Stimulated activated naive B cell treated with anti-CD40 and anti-IgM and Interleukin-4, amounts not matched to agents 10 μg/mL and 1 μg/mL and 100 μg/mL, for 72 hours (primary cell): ENCODE results near the gene PRR16.
"Not testable (repeated sequence)": the region's sequence is repeated elsewhere in the genome, so short reads cannot be mapped to it uniquely, and the experiment has no call there.

ENCODE experiments used
- ATAC-seq, 2 donors: fragments of 150-1000 bp; cut with Tn5 transposase; replicated peaks; 2 replicates each; pipeline ENCODE4 v1.10.0; 2021; ENCODE audit warnings: moderate library complexity in 1 of 2
- DNase-seq: peaks from one replicate; pipeline ENCODE4 v3.0.0; 2021
- H3K27ac Mint-ChIP-seq: one replicate; pipeline ENCODE4 v1.8.0; 2022; ENCODE audit warnings: mild to moderate bottlenecking, mixed read lengths
- H3K27me3 Mint-ChIP-seq, 2 donors: one replicate each; pipeline ENCODE4 v1.8.0; 2022; ENCODE audit warnings: mixed read lengths in 2 of 2
- H3K36me3 Mint-ChIP-seq, 2 donors: one replicate each; pipeline ENCODE4 v1.8.0; 2022; ENCODE audit warnings: mixed read lengths in 2 of 2, mild to moderate bottlenecking in 1 of 2
- H3K4me1 Mint-ChIP-seq, 2 donors: one replicate each; pipeline ENCODE4 v1.8.0; 2022; ENCODE audit warnings: mixed read lengths in 2 of 2, mild to moderate bottlenecking in 1 of 2
- H3K4me3 Mint-ChIP-seq, 2 donors: one replicate each; pipeline ENCODE4 v1.8.0; 2022; ENCODE audit warnings: mild to moderate bottlenecking in 2 of 2, mixed read lengths in 2 of 2, moderate library complexity in 1 of 2
- H3K9me3 Mint-ChIP-seq, 2 donors: one replicate each; pipeline ENCODE4 v1.8.0; 2022; ENCODE audit warnings: mixed read lengths in 2 of 2, mild to moderate bottlenecking in 1 of 2

PRR16 gene

GRCh38 chr5:120451445-120451844 lies 12.7 kb upstream of the PRR16 start:
- no peak overlapping the region for H3K27ac Mint-ChIP-seq
- peaks cover 0 to 4% of the 10 kb centered on the region in 2 donors for H3K27me3 Mint-ChIP-seq
- no peak overlapping the region for H3K4me3 Mint-ChIP-seq
- H3K4me1 Mint-ChIP-seq = no peaks in the 10 kb centered on the region
- ATAC-seq = no peak
- no peaks in the 10 kb centered on the region for H3K36me3 Mint-ChIP-seq
- no peak for DNase-seq
- no peaks in the 10 kb centered on the region for H3K9me3 Mint-ChIP-seq

GRCh38 chr5:120452471-120452870 lies 11.6 kb upstream of the PRR16 start:
- H3K27me3 Mint-ChIP-seq = peaks cover 0 to 4% of the 10 kb centered on the region in 2 donors
- H3K4me3 Mint-ChIP-seq = no peak overlapping the region

GRCh38 chr5:120454094-120454798 lies 9.9 kb upstream of the PRR16 start:
- H3K4me1 Mint-ChIP-seq = peaks cover 8 to 13% of the 10 kb centered on the region in 2 donors
- peaks cover 0 to 6% of the 10 kb centered on the region in 2 donors for H3K9me3 Mint-ChIP-seq
- ATAC-seq = no peak
- no peak overlapping the region for H3K4me3 Mint-ChIP-seq
- DNase-seq = no peak
- no peak overlapping the region for H3K27ac Mint-ChIP-seq
- H3K27me3 Mint-ChIP-seq = peaks cover 0 to 4% of the 10 kb centered on the region in 2 donors
- H3K36me3 Mint-ChIP-seq = no peaks in the 10 kb centered on the region

More at GRCh38 chr5:120452471-120452870, 11.6 kb upstream of the PRR16 start:
- H3K9me3 Mint-ChIP-seq = peaks cover 0 to 3% of the 10 kb centered on the region in 2 donors
- H3K4me1 Mint-ChIP-seq = peaks cover 4% of the 10 kb centered on the region in 2 donors
- no peaks in the 10 kb centered on the region for H3K36me3 Mint-ChIP-seq
- H3K27ac Mint-ChIP-seq = no peak overlapping the region
- ATAC-seq = no peak
- DNase-seq = no peak

GRCh38 chr5:120456006-120456405 lies 8.1 kb upstream of the PRR16 start:
- H3K27ac Mint-ChIP-seq = no peak overlapping the region
- peaks cover 8 to 13% of the 10 kb centered on the region in 2 donors for H3K4me1 Mint-ChIP-seq
- H3K27me3 Mint-ChIP-seq = no peaks in the 10 kb centered on the region
- ATAC-seq (no peak), DNase-seq (no peak)
- H3K9me3 Mint-ChIP-seq = peaks cover 0 to 6% of the 10 kb centered on the region in 2 donors
- no peak overlapping the region for H3K4me3 Mint-ChIP-seq
- H3K36me3 Mint-ChIP-seq = no peaks in the 10 kb centered on the region

- peak overlapping the region; percentile 20 for H3K27ac Mint-ChIP-seq
Observed at GRCh38 chr5:120457839-120458507, 6.1 kb upstream of the PRR16 start.

GRCh38 chr5:120458508-120458847 lies 5.6 kb upstream of the PRR16 start:
- Mint-ChIP-seq H3K4me1 (peaks cover 11 to 22% of the 10 kb centered on the region in 2 donors), H3K4me3 (peak overlapping the region; percentile 73 to 86), H3K27ac (peak overlapping the region; percentile 20)
- not testable (repeated sequence) for H3K9me3 Mint-ChIP-seq, H3K36me3 Mint-ChIP-seq, ATAC-seq, DNase-seq, H3K27me3 Mint-ChIP-seq

More at GRCh38 chr5:120457839-120458507, 6.1 kb upstream of the PRR16 start:
- Mint-ChIP-seq H3K27me3 (peaks cover 0 to 5% of the 10 kb centered on the region in 2 donors), H3K36me3 (no peaks in the 10 kb centered on the region), H3K9me3 (peaks cover 0 to 6% of the 10 kb centered on the region in 2 donors), H3K4me1 (peaks cover 8 to 17% of the 10 kb centered on the region in 2 donors), H3K4me3 (peak overlapping the region; percentile 73 to 86)
- ATAC-seq = peak; percentile 87 to 88
- DNase-seq = peak; percentile 76

GRCh38 chr5:120461251-120461650 lies 2.8 kb upstream of the PRR16 start:
- H3K36me3 Mint-ChIP-seq = no peaks in the 10 kb centered on the region
- DNase-seq (no peak), ATAC-seq (no peak)
- peaks cover 16 to 26% of the 10 kb centered on the region in 2 donors for H3K27me3 Mint-ChIP-seq
- H3K9me3 Mint-ChIP-seq = peaks cover 0 to 6% of the 10 kb centered on the region in 2 donors
- no peak overlapping the region for H3K4me3 Mint-ChIP-seq
- H3K4me1 Mint-ChIP-seq = peaks cover 20 to 49% of the 10 kb centered on the region in 2 donors
- no peak overlapping the region for H3K27ac Mint-ChIP-seq

GRCh38 chr5:120463006-120463680 lies 957 bp upstream of the PRR16 start:
- H3K4me1 Mint-ChIP-seq = peaks cover 11 to 40% of the 10 kb centered on the region in 2 donors
- ATAC-seq = peak; percentile 49 to 62
- H3K36me3 Mint-ChIP-seq = no peaks in the 10 kb centered on the region
- H3K27ac Mint-ChIP-seq = no peak overlapping the region
- H3K9me3 Mint-ChIP-seq = no peaks in the 10 kb centered on the region
- peak overlapping the region; percentile 88 for H3K4me3 Mint-ChIP-seq
- no peak for DNase-seq
- H3K27me3 Mint-ChIP-seq = peaks cover 24 to 27% of the 10 kb centered on the region in 2 donors

GRCh38 chr5:120464627-120465435 lies 731 bp downstream of the PRR16 start:
- H3K4me1 Mint-ChIP-seq = peaks cover 11 to 38% of the 10 kb centered on the region in 2 donors
- peaks cover 27 to 28% of the 10 kb centered on the region in 2 donors for H3K27me3 Mint-ChIP-seq
- no peak for DNase-seq
- H3K36me3 Mint-ChIP-seq = no peaks in the 10 kb centered on the region
- H3K9me3 Mint-ChIP-seq = no peaks in the 10 kb centered on the region
- peak; percentile 43 to 60 for ATAC-seq
- peak overlapping the region; percentile 62 for H3K27ac Mint-ChIP-seq
- peak overlapping the region; percentile 88 for H3K4me3 Mint-ChIP-seq

- H3K4me3 Mint-ChIP-seq = peak overlapping the region; percentile 88
Observed at GRCh38 chr5:120465436-120465961, 1.4 kb downstream of the PRR16 start.

GRCh38 chr5:120466341-120467006 lies 2.4 kb downstream of the PRR16 start:
- ATAC-seq (no peak), DNase-seq (no peak)
- H3K27ac Mint-ChIP-seq = no peak overlapping the region
- peaks cover 27 to 28% of the 10 kb centered on the region in 2 donors for H3K27me3 Mint-ChIP-seq
- H3K36me3 Mint-ChIP-seq = no peaks in the 10 kb centered on the region
- peaks cover 11 to 38% of the 10 kb centered on the region in 2 donors for H3K4me1 Mint-ChIP-seq
- peak overlapping the region in 1 of 2 donors; percentile 19 for H3K4me3 Mint-ChIP-seq
- no peaks in the 10 kb centered on the region for H3K9me3 Mint-ChIP-seq

More at GRCh38 chr5:120465436-120465961, 1.4 kb downstream of the PRR16 start:
- Mint-ChIP-seq H3K27me3 (peaks cover 27 to 28% of the 10 kb centered on the region in 2 donors), H3K36me3 (no peaks in the 10 kb centered on the region), H3K4me1 (peaks cover 11 to 38% of the 10 kb centered on the region in 2 donors), H3K27ac (no peak overlapping the region), H3K9me3 (no peaks in the 10 kb centered on the region)
- DNase-seq (no peak), ATAC-seq (peak; percentile 10 to 23)

GRCh38 chr5:120471971-120472370 lies 7.9 kb downstream of the PRR16 start:
- DNase-seq = no peak
- Mint-ChIP-seq H3K27ac (no peak overlapping the region), H3K27me3 (peaks cover 15 to 20% of the 10 kb centered on the region in 2 donors), H3K36me3 (no peaks in the 10 kb centered on the region), H3K4me1 (no peaks in the 10 kb centered on the region), H3K4me3 (no peak overlapping the region), H3K9me3 (no peaks in the 10 kb centered on the region)
- no peak for ATAC-seq

GRCh38 chr5:120472911-120473310 lies 8.8 kb downstream of the PRR16 start:
- Mint-ChIP-seq H3K4me3 (no peak overlapping the region), H3K27ac (no peak overlapping the region), H3K4me1 (no peaks in the 10 kb centered on the region), H3K36me3 (no peaks in the 10 kb centered on the region), H3K27me3 (peaks cover 12 to 20% of the 10 kb centered on the region in 2 donors), H3K9me3 (no peaks in the 10 kb centered on the region)
- DNase-seq = no peak
- ATAC-seq = no peak
